GM18505 (cell line): ENCODE measurements around the gene ZMIZ1.

Experiments used
- ATAC-seq: cut with Tn5 transposase; IDR thresholded peaks from one replicate; pipeline ENCODE4 v1.9.1; 2021; ENCODE audit not compliant: unreplicated experiment
- POLR2A ChIP-seq: IDR thresholded peaks from 4 replicates; pipeline ENCODE4 v1.6.1; 2011; ENCODE audit warnings: borderline replicate concordance; ENCODE audit not compliant: insufficient read depth, insufficient read length; ENCODE audit errors: extremely low read depth

ZMIZ1 gene

GRCh38 chr10:79044036-79044632 is 24.6 kb upstream of the ZMIZ1 start:
- TF ChIP-seq POLR2A, result no peak
- ATAC-seq, result no peak

- no peak for ATAC-seq
- no peak for TF ChIP-seq POLR2A
Measured at GRCh38 chr10:79044846-79045245, 23.9 kb upstream of the ZMIZ1 start.

GRCh38 chr10:79045566-79046175 is 23.1 kb upstream of the ZMIZ1 start:
- TF ChIP-seq POLR2A, result no peak
- ATAC-seq, result no peak

DNA sequence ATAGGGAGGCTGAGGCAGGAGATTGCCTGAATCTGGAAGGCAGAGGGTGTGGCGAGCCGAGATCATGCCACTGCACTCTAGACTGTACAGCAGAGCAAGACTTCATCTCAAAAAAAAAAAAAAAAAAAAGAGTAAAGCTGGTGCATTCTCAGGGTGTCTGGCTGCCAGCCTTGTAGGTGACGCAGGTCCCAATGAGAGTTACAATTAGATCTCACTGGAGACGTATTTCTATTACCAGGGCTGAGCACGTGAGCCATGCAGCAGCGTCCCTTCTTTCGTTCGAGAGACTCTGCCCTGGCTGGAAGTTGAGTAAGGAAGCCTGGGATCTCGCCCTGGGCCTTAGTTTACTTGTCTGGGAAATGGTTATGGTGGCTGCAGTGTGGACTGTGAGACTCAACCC is 22.4 kb upstream of the ZMIZ1 start:
- TF ChIP-seq POLR2A, result no peak
- ATAC-seq, result no peak

- no peak for TF ChIP-seq POLR2A
- ATAC-seq, result no peak
Measured at GRCh38 chr10:79046741-79047583, 21.8 kb upstream of the ZMIZ1 start.

GRCh38 chr10:79047584-79047874 is 21.2 kb upstream of the ZMIZ1 start:
- TF ChIP-seq POLR2A, result no peak
- no peak for ATAC-seq

DNA sequence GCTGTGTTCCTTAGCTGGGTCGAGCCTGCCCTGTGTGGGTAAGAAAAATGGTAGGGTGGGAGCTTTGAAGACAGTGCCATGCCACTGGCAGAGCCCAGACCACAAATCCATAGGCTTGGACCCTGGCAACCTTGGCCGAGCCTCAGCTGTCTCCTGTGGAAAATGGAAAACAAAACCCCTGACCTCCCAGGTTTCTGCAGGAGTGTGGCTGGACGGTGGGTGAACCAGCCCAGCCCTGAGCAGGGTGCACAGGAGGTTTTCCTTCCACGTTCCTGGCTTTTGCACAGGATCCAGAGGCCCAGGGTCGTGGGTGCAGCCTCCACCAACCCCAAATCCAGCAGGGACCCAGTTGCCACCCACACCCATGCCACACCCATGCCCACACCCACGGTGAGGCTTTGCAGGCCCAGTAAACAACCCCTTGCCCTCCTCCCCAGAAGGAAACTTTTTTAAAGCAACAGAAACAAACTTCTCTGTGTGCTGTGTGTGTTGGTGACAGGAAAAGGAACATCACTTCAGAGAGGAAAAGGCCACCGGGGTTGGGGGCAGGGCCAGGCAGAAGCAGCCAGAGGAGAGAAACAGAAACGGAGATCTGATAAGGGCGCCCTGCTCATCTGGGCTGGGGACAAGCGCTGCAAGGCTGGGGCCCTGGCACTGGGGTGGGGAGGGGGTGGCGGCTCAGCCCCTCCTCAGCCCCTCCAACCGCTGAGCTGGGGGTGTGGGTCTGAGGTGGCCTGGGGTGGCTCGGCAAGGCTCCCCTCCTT is 20.7 kb upstream of the ZMIZ1 start:
- no peak for ATAC-seq
- TF ChIP-seq POLR2A, result no peak

- TF ChIP-seq POLR2A, result no peak
- ATAC-seq, result no peak
Measured at GRCh38 chr10:79048639-79049550, 19.9 kb upstream of the ZMIZ1 start.

GRCh38 chr10:79049931-79050895 is 18.6 kb upstream of the ZMIZ1 start:
- TF ChIP-seq POLR2A, result no peak
- ATAC-seq, result no peak

DNA sequence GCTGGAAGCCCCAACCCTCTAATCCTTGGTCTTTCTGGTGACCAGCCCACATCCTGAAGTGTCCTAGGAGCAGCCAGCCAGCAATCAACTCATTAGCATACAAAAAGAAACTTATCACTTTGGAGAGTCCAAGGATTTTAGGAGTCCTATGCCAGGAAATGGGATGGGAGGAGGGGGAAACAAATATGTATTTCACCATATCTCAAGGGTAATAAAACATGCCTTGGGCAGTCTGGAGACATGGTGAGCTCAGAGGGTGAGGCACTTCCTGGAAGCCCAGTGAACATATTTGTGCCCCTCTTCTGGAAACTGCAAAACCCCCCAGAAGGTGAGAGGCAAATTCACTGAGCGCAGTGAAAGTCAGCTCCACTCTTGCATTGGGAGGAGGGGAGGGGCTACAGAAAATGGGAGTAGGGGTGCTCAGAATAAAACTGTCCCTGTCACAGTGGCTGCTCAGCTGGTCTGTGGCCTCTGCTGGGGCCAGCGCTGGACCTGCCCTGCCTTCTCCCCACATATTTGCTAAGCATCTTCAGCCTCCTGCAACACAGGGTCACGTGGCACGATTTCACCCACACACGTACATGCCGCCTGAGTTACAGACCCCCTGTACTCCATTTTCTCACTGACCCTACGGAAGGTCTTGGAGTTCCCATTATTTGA is 17.7 kb upstream of the ZMIZ1 start:
- no peak for ATAC-seq
- TF ChIP-seq POLR2A, result no peak

GRCh38 chr10:79051766-79052165 is 17.0 kb upstream of the ZMIZ1 start:
- ATAC-seq, result no peak
- no peak for TF ChIP-seq POLR2A

GRCh38 chr10:79052291-79053080 is 16.3 kb upstream of the ZMIZ1 start:
- no peak for ATAC-seq
- TF ChIP-seq POLR2A, result no peak
